Activated CD8-positive, alpha-beta memory T cell treated with anti-CD3 and anti-CD28 coated beads, Interleukin-2, amount 50 U/mL, for 24 hours (primary cell): Measurements from ENCODE around the gene DCAF10.
"Not testable (repeated sequence)": the region's sequence is repeated elsewhere in the genome, so short reads cannot be mapped to it uniquely, and the experiment has no call there.

Experiments
- DNase-seq: peaks from one replicate; pipeline ENCODE4 v3.0.0-alpha.2; 2020; ENCODE audit errors: extremely low read depth

DCAF10 gene

GRCh38 chr9:37908698-37909186 is 108.1 kb downstream of the DCAF10 start:
- DNase-seq = no peak

- DNase-seq = no peak
Measured at GRCh38 chr9:37909326-37909725, 108.7 kb downstream of the DCAF10 start.

GRCh38 chr9:37909836-37910235 is 109.2 kb downstream of the DCAF10 start:
- not testable (repeated sequence) for DNase-seq

GRCh38 chr9:37910271-37910670 is 109.7 kb downstream of the DCAF10 start:
- no peak for DNase-seq

GRCh38 chr9:37911271-37911681 is 110.7 kb downstream of the DCAF10 start:
- no peak for DNase-seq

- DNase-seq = peak; percentile 68
Measured at GRCh38 chr9:37913480-37914153, 113.0 kb downstream of the DCAF10 start.

GRCh38 chr9:37914154-37914551 is 113.6 kb downstream of the DCAF10 start:
- no peak for DNase-seq

GRCh38 chr9:37914701-37915358 is 114.2 kb downstream of the DCAF10 start:
- DNase-seq = no peak

- no peak for DNase-seq
Measured at GRCh38 chr9:37915911-37916470, 115.4 kb downstream of the DCAF10 start.

GRCh38 chr9:37916471-37917312 is 116.1 kb downstream of the DCAF10 start:
- no peak for DNase-seq
